D721Med (cell line): ENCODE measurements around the gene STK32A.

ENCODE experiments used
- DNase-seq: peaks from one replicate; pipeline ENCODE4 v3.0.0; 2011; ENCODE audit warnings: low spot score; ENCODE audit not compliant: insufficient read length
- FAIRE-seq: peaks from 2 replicates; lab custom pipeline; 2011; peaks lifted over from hg19 to GRCh38; lab: Jason Lieb, UNC
- CTCF ChIP-seq: IDR thresholded peaks from 2 replicates; pipeline ENCODE4 v1.5.1; 2012; ENCODE audit warnings: mild to moderate bottlenecking, control low read depth; ENCODE audit not compliant: insufficient read depth; ENCODE audit errors: missing control alignments

The STK32A gene

GRCh38 chr5:147415651-147416050, 180.8 kb downstream of the STK32A start:
- FAIRE-seq, result no peak
- no peak for TF ChIP-seq CTCF

GRCh38 chr5:147417135-147417813, 182.4 kb downstream of the STK32A start:
- TF ChIP-seq CTCF, result no peak
- FAIRE-seq, result no peak

More at GRCh38 chr5:147415651-147416050, 180.8 kb downstream of the STK32A start:
- DNase-seq, result no peak

GRCh38 chr5:147418613-147419012, 183.8 kb downstream of the STK32A start:
- no peak for TF ChIP-seq CTCF
- FAIRE-seq (no peak), DNase-seq (no peak)

More at GRCh38 chr5:147417135-147417813, 182.4 kb downstream of the STK32A start:
- DNase-seq, result no peak

- no peak for DNase-seq
- FAIRE-seq, result no peak
- no peak for TF ChIP-seq CTCF
Observed at GRCh38 chr5:147426640-147427327, 192.0 kb downstream of the STK32A start.

- DNase-seq, result no peak
- TF ChIP-seq CTCF, result no peak
- FAIRE-seq, result no peak
Observed at GRCh38 chr5:147427521-147428401, 192.9 kb downstream of the STK32A start.

- FAIRE-seq (peak; percentile 79), DNase-seq (no peak)
- TF ChIP-seq CTCF, result no peak
Observed at GRCh38 chr5:147430628-147431027, 195.8 kb downstream of the STK32A start.
